Mucosa of rectum (tissue), 2 donors: ENCODE results near the gene ZFHX3.

Source experiments
- H3K27ac ChIP-seq, 2 donors: one replicate each; pipeline ENCODE4 v1.7.0; 2013; ENCODE audit warnings: inconsistent platforms in 2 of 2, low read depth in 2 of 2, low read length in 2 of 2
- H3K27me3 ChIP-seq, 2 donors: one replicate each; pipeline ENCODE4 v1.7.0; 2013; ENCODE audit warnings: low read length in 2 of 2; ENCODE audit not compliant: control insufficient read depth in 2 of 2, insufficient read depth in 2 of 2
- H3K36me3 ChIP-seq, 2 donors: one replicate each; pipeline ENCODE4 v1.7.0; 2013; ENCODE audit warnings: low read length in 2 of 2; ENCODE audit not compliant: control insufficient read depth in 2 of 2, insufficient read depth in 2 of 2
- H3K4me1 ChIP-seq, 2 donors: one replicate each; pipeline ENCODE4 v1.7.0; 2013; ENCODE audit warnings: low read length in 2 of 2, mild to moderate bottlenecking in 1 of 2; ENCODE audit not compliant: control insufficient read depth in 2 of 2, insufficient read depth in 2 of 2
- H3K4me3 ChIP-seq, 2 donors: one replicate each; pipeline ENCODE4 v1.7.0; 2013; ENCODE audit warnings: low read length in 2 of 2
- H3K9ac ChIP-seq, 2 donors: one replicate each; pipeline ENCODE4 v1.7.0; 2013; ENCODE audit warnings: low read length in 2 of 2, low read depth in 1 of 2, mild to moderate bottlenecking in 1 of 2
- H3K9me3 ChIP-seq, 2 donors: one replicate each; pipeline ENCODE4 v1.7.0; 2013; ENCODE audit warnings: low read length in 2 of 2; ENCODE audit not compliant: control insufficient read depth in 2 of 2
- donor health status: healthy.
- donor health status: Normal muscosa, but diverticular disease.

The ZFHX3 gene

GRCh38 chr16:73056448-73056847, 8.5 kb upstream of the ZFHX3 start:
- no peaks in the 10 kb centered on the region for H3K27me3 ChIP-seq

GRCh38 chr16:73054813-73055482, 7.0 kb upstream of the ZFHX3 start:
- peaks cover 29 to 50% of the 10 kb centered on the region in 2 donors for H3K4me1 ChIP-seq
- H3K36me3 ChIP-seq, result no peaks in the 10 kb centered on the region
- peak overlapping the region in 1 of 2 donors; percentile 81 for H3K9ac ChIP-seq
- peak overlapping the region; percentile 69 to 77 for H3K27ac ChIP-seq
- H3K9me3 ChIP-seq, result no peaks in the 10 kb centered on the region
- peak overlapping the region; percentile 62 for H3K4me3 ChIP-seq
- H3K27me3 ChIP-seq, result no peaks in the 10 kb centered on the region

More at GRCh38 chr16:73056448-73056847, 8.5 kb upstream of the ZFHX3 start:
- Histone ChIP-seq H3K9me3 (no peaks in the 10 kb centered on the region), H3K36me3 (no peaks in the 10 kb centered on the region), H3K4me3 (peak overlapping the region; percentile 62 to 68), H3K4me1 (peaks cover 23 to 36% of the 10 kb centered on the region in 2 donors), H3K9ac (peak overlapping the region; percentile 71 to 81), H3K27ac (peak overlapping the region; percentile 69 to 77)

GRCh38 chr16:73054498-73054812, 6.5 kb upstream of the ZFHX3 start:
- Histone ChIP-seq H3K9me3 (no peaks in the 10 kb centered on the region), H3K36me3 (no peaks in the 10 kb centered on the region), H3K9ac (peak overlapping the region in 1 of 2 donors; percentile 81)

GRCh38 chr16:73054125-73054484, 6.2 kb upstream of the ZFHX3 start:
- H3K4me1 ChIP-seq, result peaks cover 30 to 56% of the 10 kb centered on the region in 2 donors
- H3K36me3 ChIP-seq, result no peaks in the 10 kb centered on the region
- no peak overlapping the region for H3K4me3 ChIP-seq
- no peak overlapping the region for H3K9ac ChIP-seq
- H3K27me3 ChIP-seq, result no peaks in the 10 kb centered on the region
- H3K27ac ChIP-seq, result peak overlapping the region; percentile 68 to 69
- H3K9me3 ChIP-seq, result no peaks in the 10 kb centered on the region

More at GRCh38 chr16:73054498-73054812, 6.5 kb upstream of the ZFHX3 start:
- peak overlapping the region in 1 of 2 donors; percentile 62 for H3K4me3 ChIP-seq
- H3K4me1 ChIP-seq, result peaks cover 29 to 55% of the 10 kb centered on the region in 2 donors
- H3K27me3 ChIP-seq, result no peaks in the 10 kb centered on the region
- H3K27ac ChIP-seq, result peak overlapping the region; percentile 69 to 77

GRCh38 chr16:73053364-73054124, 5.6 kb upstream of the ZFHX3 start:
- Histone ChIP-seq H3K4me3 (peak overlapping the region; percentile 19 to 49), H3K4me1 (peaks cover 33 to 59% of the 10 kb centered on the region in 2 donors), H3K9ac (peak overlapping the region; percentile 47 to 48)

GRCh38 chr16:73053038-73053363, 5.1 kb upstream of the ZFHX3 start:
- H3K4me3 ChIP-seq, result no peak overlapping the region
- peak overlapping the region; percentile 68 to 69 for H3K27ac ChIP-seq
- peak overlapping the region in 1 of 2 donors; percentile 48 for H3K9ac ChIP-seq

More at GRCh38 chr16:73053364-73054124, 5.6 kb upstream of the ZFHX3 start:
- no peaks in the 10 kb centered on the region for H3K27me3 ChIP-seq
- H3K9me3 ChIP-seq, result no peaks in the 10 kb centered on the region
- H3K36me3 ChIP-seq, result no peaks in the 10 kb centered on the region
- H3K27ac ChIP-seq, result peak overlapping the region; percentile 68 to 69

GRCh38 chr16:73052576-73052975, 4.6 kb upstream of the ZFHX3 start:
- no peaks in the 10 kb centered on the region for H3K27me3 ChIP-seq
- H3K36me3 ChIP-seq, result no peaks in the 10 kb centered on the region
- H3K9me3 ChIP-seq, result no peaks in the 10 kb centered on the region
- no peak overlapping the region for H3K4me3 ChIP-seq
- H3K27ac ChIP-seq, result no peak overlapping the region
- H3K9ac ChIP-seq, result no peak overlapping the region
- H3K4me1 ChIP-seq, result peaks cover 33 to 59% of the 10 kb centered on the region in 2 donors

More at GRCh38 chr16:73053038-73053363, 5.1 kb upstream of the ZFHX3 start:
- Histone ChIP-seq H3K4me1 (peaks cover 33 to 59% of the 10 kb centered on the region in 2 donors), H3K9me3 (no peaks in the 10 kb centered on the region), H3K36me3 (no peaks in the 10 kb centered on the region), H3K27me3 (no peaks in the 10 kb centered on the region)

- no peaks in the 10 kb centered on the region for H3K9me3 ChIP-seq
- no peak overlapping the region for H3K9ac ChIP-seq
- H3K36me3 ChIP-seq, result no peaks in the 10 kb centered on the region
- peaks cover 39 to 64% of the 10 kb centered on the region in 2 donors for H3K4me1 ChIP-seq
- H3K27me3 ChIP-seq, result no peaks in the 10 kb centered on the region
- H3K4me3 ChIP-seq, result no peak overlapping the region
- H3K27ac ChIP-seq, result no peak overlapping the region
These were observed 4.0 kb upstream of the ZFHX3 start for GRCh38 chr16:73051961-73052360.

GRCh38 chr16:73051226-73051625, 3.3 kb upstream of the ZFHX3 start:
- Histone ChIP-seq H3K4me3 (no peak overlapping the region), H3K36me3 (no peaks in the 10 kb centered on the region), H3K27me3 (no peaks in the 10 kb centered on the region), H3K4me1 (peaks cover 39 to 66% of the 10 kb centered on the region in 2 donors), H3K9me3 (no peaks in the 10 kb centered on the region), H3K9ac (peak overlapping the region in 1 of 2 donors; percentile 16), H3K27ac (peak overlapping the region; percentile 38 to 65)
